Stomach smooth muscle (tissue), 2 donors: ENCODE measurements around the gene NFAT5.
A peak's percentile ranks its signal among the peaks of the same experiment; 100 is the strongest.
"Not testable (repeated sequence)": the region's sequence is repeated elsewhere in the genome, so short reads cannot be mapped to it uniquely, and the experiment has no call there.

Experiments used
- H3K27ac ChIP-seq: one replicate; pipeline ENCODE4 v1.7.0; 2013; ENCODE audit warnings: mild to moderate bottlenecking, low read length, inconsistent platforms
- H3K27me3 ChIP-seq, 2 donors: one replicate each; pipeline ENCODE4 v1.7.0; 2013; ENCODE audit warnings: low read length in 2 of 2; ENCODE audit not compliant: insufficient read depth in 2 of 2, control insufficient read depth in 1 of 2
- H3K36me3 ChIP-seq, 2 donors: one replicate each; pipeline ENCODE4 v1.7.0; 2013; ENCODE audit warnings: low read length in 2 of 2; ENCODE audit not compliant: control insufficient read depth in 2 of 2, insufficient read depth in 2 of 2
- H3K4me1 ChIP-seq: one replicate; pipeline ENCODE4 v1.7.0; 2013; ENCODE audit warnings: low read length; ENCODE audit not compliant: control insufficient read depth, insufficient read depth
- H3K4me3 ChIP-seq, 2 donors: one replicate each; pipeline ENCODE4 v1.7.0; 2013; ENCODE audit warnings: low read length in 2 of 2
- H3K9ac ChIP-seq, 2 donors: one replicate each; pipeline ENCODE4 v1.7.0; 2013; ENCODE audit warnings: low read length in 2 of 2, mild to moderate bottlenecking in 1 of 2
- H3K9me3 ChIP-seq, 2 donors: one replicate each; pipeline ENCODE4 v1.7.0; 2013; ENCODE audit warnings: low read length in 2 of 2; ENCODE audit not compliant: control insufficient read depth in 2 of 2
- donor health status: healthy.
- donor health status: Pancreatic carcinoma.

Gene NFAT5

GRCh38 chr16:69554495-69554894, 11.3 kb upstream of the NFAT5 start:
- Histone ChIP-seq H3K9ac (no peak overlapping the region), H3K4me3 (no peak overlapping the region), H3K9me3 (no peaks in the 10 kb centered on the region), H3K4me1 (no peaks in the 10 kb centered on the region), H3K27me3 (peaks cover 0 to 3% of the 10 kb centered on the region in 2 donors), H3K36me3 (no peaks in the 10 kb centered on the region), H3K27ac (no peak overlapping the region)

DNA sequence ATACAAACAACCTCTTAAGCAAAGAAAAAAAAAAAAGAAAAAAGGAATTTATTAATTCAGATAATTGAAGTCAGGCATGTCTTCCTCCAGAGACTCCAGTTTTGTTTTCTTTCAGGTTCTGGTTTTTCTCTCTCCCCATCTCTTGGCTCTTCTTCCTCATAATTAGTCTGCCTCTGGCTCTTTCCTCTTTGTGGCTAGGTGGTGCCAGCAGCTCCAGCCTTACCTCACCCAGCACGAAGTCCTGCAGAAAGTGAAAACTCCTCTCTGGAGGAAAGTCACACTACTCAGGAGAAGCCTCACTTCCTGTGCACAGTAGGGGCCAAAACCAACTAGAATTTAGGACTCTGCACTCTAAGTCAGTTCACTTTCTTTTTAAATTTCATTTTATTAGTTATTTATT, 10.3 kb upstream of the NFAT5 start:
- H3K27ac ChIP-seq: no peak overlapping the region
- no peaks in the 10 kb centered on the region for H3K36me3 ChIP-seq
- H3K4me1 ChIP-seq: no peaks in the 10 kb centered on the region
- peaks cover 0 to 3% of the 10 kb centered on the region in 2 donors for H3K27me3 ChIP-seq
- H3K4me3 ChIP-seq: no peak overlapping the region
- no peaks in the 10 kb centered on the region for H3K9me3 ChIP-seq
- H3K9ac ChIP-seq: no peak overlapping the region

- H3K9me3 ChIP-seq: no peaks in the 10 kb centered on the region
- H3K9ac ChIP-seq: no peak overlapping the region
- H3K27me3 ChIP-seq: peaks cover 0 to 2% of the 10 kb centered on the region in 2 donors
- H3K27ac ChIP-seq: no peak overlapping the region
- H3K4me3 ChIP-seq: no peak overlapping the region
- no peaks in the 10 kb centered on the region for H3K4me1 ChIP-seq
- H3K36me3 ChIP-seq: no peaks in the 10 kb centered on the region
Observed at GRCh38 chr16:69555867-69556266, 9.9 kb upstream of the NFAT5 start.

- Histone ChIP-seq H3K4me1 (peaks cover 4% of the 10 kb centered on the region), H3K36me3 (no peaks in the 10 kb centered on the region), H3K27ac (no peak overlapping the region), H3K9ac (no peak overlapping the region), H3K9me3 (no peaks in the 10 kb centered on the region), H3K27me3 (no peaks in the 10 kb centered on the region), H3K4me3 (no peak overlapping the region)
Observed at GRCh38 chr16:69559164-69559563, 6.6 kb upstream of the NFAT5 start.

DNA sequence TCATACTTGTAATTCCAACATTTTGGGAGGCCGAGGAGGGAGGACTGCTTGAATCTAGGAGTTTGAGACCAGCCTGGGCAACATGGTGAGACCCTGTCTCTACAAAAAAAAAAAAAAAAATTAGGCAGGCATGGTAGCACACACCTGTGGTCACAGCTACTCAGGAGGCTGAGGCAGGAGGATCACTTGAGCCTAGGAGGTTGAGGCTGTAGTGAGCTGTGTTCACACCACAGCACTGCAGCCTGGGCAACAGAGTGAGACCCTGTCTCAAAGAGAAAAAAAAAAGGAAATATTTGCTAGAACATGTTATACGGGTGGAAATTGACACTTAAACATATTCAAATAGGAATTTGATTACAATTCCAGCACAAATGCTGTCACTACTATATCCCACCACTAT, 4.4 kb upstream of the NFAT5 start:
- H3K9me3 ChIP-seq, H3K27me3 ChIP-seq, H3K4me1 ChIP-seq, H3K36me3 ChIP-seq, H3K27ac ChIP-seq, H3K9ac ChIP-seq, H3K4me3 ChIP-seq: not testable (repeated sequence)

GRCh38 chr16:69561901-69562300, 3.9 kb upstream of the NFAT5 start:
- H3K9me3 ChIP-seq: no peaks in the 10 kb centered on the region
- no peak overlapping the region for H3K27ac ChIP-seq
- H3K27me3 ChIP-seq: no peaks in the 10 kb centered on the region
- H3K4me3 ChIP-seq: no peak overlapping the region
- no peak overlapping the region for H3K9ac ChIP-seq
- H3K36me3 ChIP-seq: no peaks in the 10 kb centered on the region
- H3K4me1 ChIP-seq: peaks cover 6% of the 10 kb centered on the region

DNA sequence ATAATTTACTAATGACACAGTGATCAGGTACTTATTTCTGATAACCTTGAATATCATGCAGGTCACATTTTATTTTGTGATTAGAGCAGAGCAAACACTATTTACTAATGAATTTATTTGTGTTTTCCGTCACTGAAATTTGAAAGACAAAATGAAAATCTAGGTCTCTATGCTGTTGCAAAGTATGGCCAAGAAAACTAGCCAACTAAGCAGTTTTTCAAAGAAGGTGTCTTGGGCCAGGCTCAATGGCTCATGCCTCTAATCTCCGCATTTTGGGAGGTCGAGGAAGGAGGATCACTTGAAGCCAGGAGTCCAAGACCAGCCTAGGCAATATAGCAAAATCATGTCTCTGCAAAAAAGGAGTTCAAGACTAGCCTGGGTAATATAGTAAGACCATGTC, 3.0 kb upstream of the NFAT5 start:
- H3K27ac ChIP-seq: no peak overlapping the region
- H3K27me3 ChIP-seq: no peaks in the 10 kb centered on the region
- H3K4me1 ChIP-seq: peaks cover 13% of the 10 kb centered on the region
- no peaks in the 10 kb centered on the region for H3K36me3 ChIP-seq
- no peak overlapping the region for H3K9ac ChIP-seq
- H3K4me3 ChIP-seq: no peak overlapping the region
- no peaks in the 10 kb centered on the region for H3K9me3 ChIP-seq

GRCh38 chr16:69563605-69564580, 1.9 kb upstream of the NFAT5 start:
- Histone ChIP-seq H3K36me3 (no peaks in the 10 kb centered on the region), H3K27me3 (no peaks in the 10 kb centered on the region), H3K4me3 (peak overlapping the region in 1 of 2 donors; percentile 82), H3K4me1 (peaks cover 20% of the 10 kb centered on the region), H3K9me3 (no peaks in the 10 kb centered on the region), H3K27ac (no peak overlapping the region), H3K9ac (peak overlapping the region; percentile 19 to 29)

- no peaks in the 10 kb centered on the region for H3K9me3 ChIP-seq
- H3K4me3 ChIP-seq: peak overlapping the region; percentile 82 to 89
- H3K9ac ChIP-seq: peak overlapping the region; percentile 86 to 96
Observed at GRCh38 chr16:69564845-69565670, 708 bp upstream of the NFAT5 start.

GRCh38 chr16:69566240-69566980, 644 bp downstream of the NFAT5 start:
- H3K27me3 ChIP-seq: no peaks in the 10 kb centered on the region
- H3K9ac ChIP-seq: peak overlapping the region; percentile 91 to 97
- no peaks in the 10 kb centered on the region for H3K9me3 ChIP-seq
- H3K36me3 ChIP-seq: no peaks in the 10 kb centered on the region
- H3K27ac ChIP-seq: peak overlapping the region; percentile 91
- peak overlapping the region; percentile 89 to 90 for H3K4me3 ChIP-seq
- peaks cover 21% of the 10 kb centered on the region for H3K4me1 ChIP-seq

More at GRCh38 chr16:69564845-69565670, 708 bp upstream of the NFAT5 start:
- peak overlapping the region; percentile 91 for H3K27ac ChIP-seq
- H3K36me3 ChIP-seq: no peaks in the 10 kb centered on the region
- H3K27me3 ChIP-seq: no peaks in the 10 kb centered on the region
- H3K4me1 ChIP-seq: peaks cover 21% of the 10 kb centered on the region
